ENCODE data around the gene H3-3A. TPM values are rescaled to one million over a fixed set of nuclear protein-coding genes. Genes with fewer than 3 reads are reported as not detected.

The H3-3A gene
- total RNA-seq, 1 experiment from 2014 or later = 1,129 TPM

GRCh38 chr1:226019572-226019971 lies 42.9 kb upstream of the H3-3A start:
- H3K4me1 ChIP-seq (ENCODE audit: insufficient read depth, low read length) = no peaks in the 10 kb centered on the region
- H3K4me2 ChIP-seq (ENCODE audit: insufficient read depth, insufficient read length, low read length) = no peak overlapping the region
- Mint-ChIP-seq H3K4me1 (no peaks in the 10 kb centered on the region), H3K27me3 (ENCODE audit: low read depth) (peaks cover 3% of the 10 kb centered on the region; the same call in 1 of the 2 replicates), H3K27ac (no peak overlapping the region), H3K4me3 (no peak overlapping the region), H3K36me3 (ENCODE audit: insufficient read depth in 1 of 3, low read depth in 3 of 3) (no peaks in the 10 kb centered on the region), H3K9me3 (no peaks in the 10 kb centered on the region)
- H3K23me2 ChIP-seq (ENCODE audit: insufficient read length, low read depth, low read length, poor library complexity, severe bottlenecking) = no peaks in the 10 kb centered on the region
- H3K9me3 ChIP-seq (ENCODE audit: control insufficient read depth, low read depth, low read length) = no peaks in the 10 kb centered on the region
- H3K79me2 ChIP-seq (ENCODE audit: insufficient read depth, low read length) = no peaks in the 10 kb centered on the region
- no peak overlapping the region for H2BK12ac ChIP-seq (ENCODE audit: insufficient read length, low read depth, low read length)
- H2BK120ac ChIP-seq (ENCODE audit: low read depth, low read length, poor library complexity, severe bottlenecking) = no peak overlapping the region
- no peak overlapping the region for H2BK15ac ChIP-seq (ENCODE audit: low read depth, low read length)
- H3K14ac ChIP-seq (ENCODE audit: insufficient read depth, low read length) = no peak overlapping the region
- no peak overlapping the region for H3K27ac ChIP-seq (ENCODE audit: insufficient read length, low read depth, low read length)
- no peaks in the 10 kb centered on the region for H3K79me1 ChIP-seq (ENCODE audit: insufficient read depth, low read depth, low read length, poor library complexity, severe bottlenecking)
- WGBS (ENCODE audit: extremely low coverage, insufficient read length, low lambda C conversion rate) = no CpG with 5 or more reads among the region's 1 CpG
- no peak overlapping the region for H4K91ac ChIP-seq (ENCODE audit: insufficient read length, low read depth, low read length)
- no peak overlapping the region for H2AFZ ChIP-seq (ENCODE audit: low read length)
- H2BK5ac ChIP-seq (ENCODE audit: insufficient read length, low read length) = no peak overlapping the region
- no peak overlapping the region for H3K18ac ChIP-seq (ENCODE audit: insufficient read length, low read depth, low read length)
- H3K27me3 ChIP-seq (ENCODE audit: insufficient read depth, low read length) = no peaks in the 10 kb centered on the region
- H3K4ac ChIP-seq (ENCODE audit: low read depth, low read length) = no peak overlapping the region
- H4K20me1 ChIP-seq (ENCODE audit: control insufficient read depth, insufficient read depth, insufficient read length) = no peaks in the 10 kb centered on the region
- no peak for DNase-seq
- H2AK5ac ChIP-seq (ENCODE audit: insufficient read length, low read length) = no peak overlapping the region
- no peak overlapping the region for H3K23ac ChIP-seq (ENCODE audit: insufficient read length, low read depth, low read length)
- H2BK20ac ChIP-seq (ENCODE audit: low read depth, low read length, poor library complexity, severe bottlenecking) = no peak overlapping the region
- H3K56ac ChIP-seq (ENCODE audit: insufficient read length, low read depth, low read length) = no peak overlapping the region
- no peak overlapping the region for H3K9ac ChIP-seq (ENCODE audit: extremely low read depth, insufficient read length, low read length)
- H4K5ac ChIP-seq (ENCODE audit: insufficient read length, low read depth, low read length) = no peak overlapping the region
- H4K8ac ChIP-seq (replicated peaks; ENCODE audit: insufficient read length, low read depth, low read length) = no peak overlapping the region
- no peak for TF ChIP-seq CTCF (conservative IDR thresholded peaks at IDR 0.05)
- no peak overlapping the region for H3T11ph ChIP-seq (ENCODE audit: low read length)
